OCI-LY1 (cell line): ENCODE results near the gene SLC22A23.

ENCODE experiments used
- H2AFZ ChIP-seq: fragments of 200-600 bp; sonication (generic), shearing (Covaris generic); 2 replicates; pipeline ENCODE4 v1.6.0; 2014; ENCODE audit warnings: antibody characterized with exemption, mild to moderate bottlenecking, low read length
- H3F3A ChIP-seq: fragments of 200-600 bp; sonication (generic), shearing (Covaris generic); 2 replicates; pipeline ENCODE4 v1.6.0; 2014; ENCODE audit warnings: mild to moderate bottlenecking, antibody characterized with exemption, low read length, moderate library complexity; ENCODE audit not compliant: insufficient read depth
- H3K27ac ChIP-seq: fragments of 200-600 bp; sonication (generic); 2 replicates; pipeline ENCODE4 v1.5.1; 2014; ENCODE audit warnings: low read length, mixed run types, mild to moderate bottlenecking, low read depth; ENCODE audit not compliant: poor library complexity, severe bottlenecking
- H3K27me3 ChIP-seq: fragments of 200-600 bp; sonication (generic); 2 replicates; pipeline ENCODE4 v1.6.0; 2014; ENCODE audit warnings: antibody characterized with exemption, mild to moderate bottlenecking, low read length, moderate library complexity; ENCODE audit not compliant: insufficient read depth
- H3K36me3 ChIP-seq: fragments of 200-600 bp; sonication (generic); 2 replicates; pipeline ENCODE4 v1.6.1; 2014; ENCODE audit warnings: mild to moderate bottlenecking, antibody characterized with exemption, low read length, moderate library complexity, mixed read lengths; ENCODE audit not compliant: insufficient read depth
- H3K4me1 ChIP-seq: fragments of 200-600 bp; sonication (generic); 2 replicates; pipeline ENCODE4 v1.5.1; 2014; ENCODE audit warnings: mild to moderate bottlenecking, low read length, moderate library complexity; ENCODE audit not compliant: insufficient read depth, severe bottlenecking
- H3K4me2 ChIP-seq: fragments of 200-600 bp; sonication (generic), shearing (Covaris generic); 2 replicates; pipeline ENCODE4 v1.6.1; 2014; ENCODE audit warnings: low read length
- H3K4me3 ChIP-seq: fragments of 200-600 bp; sonication (generic); 2 replicates; pipeline ENCODE4 v1.5.1; 2014; ENCODE audit warnings: low read length, low read depth, mild to moderate bottlenecking, mixed read lengths; ENCODE audit not compliant: poor library complexity, severe bottlenecking
- H3K79me2 ChIP-seq: fragments of 200-600 bp; shearing (Covaris generic); 2 replicates; pipeline ENCODE4 v1.6.1; 2016; ENCODE audit warnings: mixed run types, low read length, mixed read lengths; ENCODE audit not compliant: insufficient read depth
- H3K9ac ChIP-seq: fragments of 200-600 bp; sonication (generic), shearing (Covaris generic); 2 replicates; pipeline ENCODE4 v1.6.1; 2014; ENCODE audit warnings: mild to moderate bottlenecking, low read length, mixed read lengths
- H3K9me2 ChIP-seq: fragments of 200-600 bp; sonication (generic), shearing (Covaris generic); 2 replicates; pipeline ENCODE4 v1.6.1; 2014; ENCODE audit warnings: low read depth, mild to moderate bottlenecking, low read length, mixed read lengths
- H3K9me3 ChIP-seq: fragments of 200-600 bp; shearing (Covaris generic); 2 replicates; pipeline ENCODE4 v1.6.1; 2014; ENCODE audit warnings: low read length, mixed read lengths
- H4K20me1 ChIP-seq: fragments of 200-600 bp; sonication (generic), shearing (Covaris generic); 2 replicates; pipeline ENCODE4 v1.6.0; 2016; ENCODE audit warnings: mild to moderate bottlenecking, low read length; ENCODE audit not compliant: insufficient read depth
- EZH2 ChIP-seq: fragments of 200-600 bp; sonication (generic), shearing (Covaris generic); IDR thresholded peaks from 2 replicates; pipeline ENCODE4 v1.8.0; 2017; ENCODE audit warnings: borderline replicate concordance, mixed run types, mild to moderate bottlenecking, antibody characterized with exemption, low read length, moderate library complexity, mixed read lengths
- TF ChIP-seq, protein P1 (sequence below): fragments of 200-600 bp; sonication (generic), shearing (Covaris generic); IDR thresholded peaks from 2 replicates; pipeline ENCODE4 v1.5.1; 2017; ENCODE audit warnings: mild to moderate bottlenecking, antibody characterized with exemption, low read length, moderate library complexity, mixed read lengths

Gene SLC22A23

DNA sequence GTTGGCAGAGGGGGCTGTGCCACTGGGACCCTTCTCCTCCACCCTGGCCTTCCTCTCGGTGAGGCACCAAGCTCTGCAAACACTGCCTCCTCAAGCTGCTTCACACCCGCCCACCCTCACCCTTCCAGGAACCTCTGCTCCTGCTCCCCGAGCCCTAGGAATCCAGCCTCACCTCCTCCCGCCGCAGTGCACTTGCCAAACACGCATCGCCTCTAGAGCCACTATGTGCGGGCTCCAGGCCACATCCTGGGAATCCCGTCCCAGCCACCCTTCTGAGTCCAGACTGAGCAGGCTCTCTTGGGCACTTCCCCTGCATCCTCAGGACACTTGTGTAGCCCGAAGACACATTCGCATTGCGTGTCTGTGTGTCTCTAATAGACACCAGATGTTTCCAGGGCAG, 179.6 kb downstream of the SLC22A23 start:
- Histone ChIP-seq H3F3A (no peaks in the 10 kb centered on the region), H3K4me3 (no peak overlapping the region), H3K4me1 (no peaks in the 10 kb centered on the region), H3K9ac (no peak overlapping the region), H3K36me3 (peaks cover 11% of the 10 kb centered on the region), H3K27me3 (no peaks in the 10 kb centered on the region), H3K9me2 (no peaks in the 10 kb centered on the region), H3K27ac (no peak overlapping the region), H3K79me2 (no peaks in the 10 kb centered on the region), H4K20me1 (no peaks in the 10 kb centered on the region), H3K9me3 (no peaks in the 10 kb centered on the region), H3K4me2 (no peak overlapping the region), H2AFZ (no peak overlapping the region)
- TF ChIP-seq EZH2 = no peak
- TF ChIP-seq, protein P1, sequence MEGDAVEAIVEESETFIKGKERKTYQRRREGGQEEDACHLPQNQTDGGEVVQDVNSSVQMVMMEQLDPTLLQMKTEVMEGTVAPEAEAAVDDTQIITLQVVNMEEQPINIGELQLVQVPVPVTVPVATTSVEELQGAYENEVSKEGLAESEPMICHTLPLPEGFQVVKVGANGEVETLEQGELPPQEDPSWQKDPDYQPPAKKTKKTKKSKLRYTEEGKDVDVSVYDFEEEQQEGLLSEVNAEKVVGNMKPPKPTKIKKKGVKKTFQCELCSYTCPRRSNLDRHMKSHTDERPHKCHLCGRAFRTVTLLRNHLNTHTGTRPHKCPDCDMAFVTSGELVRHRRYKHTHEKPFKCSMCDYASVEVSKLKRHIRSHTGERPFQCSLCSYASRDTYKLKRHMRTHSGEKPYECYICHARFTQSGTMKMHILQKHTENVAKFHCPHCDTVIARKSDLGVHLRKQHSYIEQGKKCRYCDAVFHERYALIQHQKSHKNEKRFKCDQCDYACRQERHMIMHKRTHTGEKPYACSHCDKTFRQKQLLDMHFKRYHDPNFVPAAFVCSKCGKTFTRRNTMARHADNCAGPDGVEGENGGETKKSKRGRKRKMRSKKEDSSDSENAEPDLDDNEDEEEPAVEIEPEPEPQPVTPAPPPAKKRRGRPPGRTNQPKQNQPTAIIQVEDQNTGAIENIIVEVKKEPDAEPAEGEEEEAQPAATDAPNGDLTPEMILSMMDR = no peak

DNA sequence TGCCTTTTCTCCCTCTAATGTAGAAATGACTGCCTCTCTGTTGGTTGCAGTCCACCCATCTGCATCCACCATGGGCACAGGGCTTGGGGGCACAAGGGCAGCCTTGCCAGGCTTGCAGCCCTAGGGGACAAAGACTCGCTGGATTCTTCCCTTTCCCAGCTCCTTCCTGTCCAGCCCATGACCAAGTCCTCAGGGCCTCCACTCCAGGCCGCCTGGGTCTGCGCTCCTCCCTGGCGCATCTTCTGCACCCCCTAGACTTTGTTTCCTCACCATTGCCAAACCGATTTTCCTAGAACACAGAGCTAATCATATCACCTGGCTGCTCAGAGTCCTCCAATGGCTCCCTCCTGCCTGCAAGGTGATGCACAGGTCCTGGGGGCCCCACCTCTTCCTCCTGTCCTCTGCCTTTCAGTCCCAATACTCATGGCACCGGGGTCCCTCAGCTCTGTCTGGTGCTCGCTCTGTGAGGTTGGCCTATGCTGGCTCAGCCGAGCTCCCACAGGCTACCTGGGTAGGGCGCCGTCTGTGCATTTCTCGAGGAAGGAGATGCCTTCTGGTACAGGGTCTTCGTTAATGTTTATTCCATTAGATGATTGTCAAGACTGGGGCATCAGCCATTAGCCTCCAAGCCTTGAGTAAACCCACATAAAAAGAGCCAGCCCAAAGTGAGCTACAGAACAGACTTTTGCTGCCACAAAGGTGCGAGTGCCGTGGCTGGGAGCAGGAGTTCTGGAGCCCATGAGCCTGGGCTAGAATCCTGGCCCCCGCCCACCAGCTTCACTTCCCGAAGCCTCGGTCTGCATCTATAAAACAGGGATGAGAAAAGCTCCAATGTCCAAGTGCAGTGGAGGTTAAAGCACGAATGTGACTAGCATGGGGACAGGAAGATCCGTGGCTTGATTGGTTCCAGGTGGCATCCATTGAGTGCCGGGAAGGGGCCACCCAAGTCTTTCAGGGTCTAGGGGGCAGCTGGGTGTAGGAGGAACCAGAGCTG, 180.4 kb downstream of the SLC22A23 start:
- H3K4me1 ChIP-seq = no peaks in the 10 kb centered on the region
- no peak for TF ChIP-seq EZH2
- TF ChIP-seq, protein P1 = no peak
- peaks cover 19% of the 10 kb centered on the region for H3K36me3 ChIP-seq
- no peaks in the 10 kb centered on the region for H3K9me3 ChIP-seq
- H3K4me2 ChIP-seq = no peak overlapping the region
- no peak overlapping the region for H2AFZ ChIP-seq
- H3K27ac ChIP-seq = no peak overlapping the region
- H3F3A ChIP-seq = no peaks in the 10 kb centered on the region
- H3K9me2 ChIP-seq = no peaks in the 10 kb centered on the region
- no peak overlapping the region for H3K9ac ChIP-seq
- H3K4me3 ChIP-seq = no peak overlapping the region
- H3K79me2 ChIP-seq = no peaks in the 10 kb centered on the region
- no peaks in the 10 kb centered on the region for H4K20me1 ChIP-seq
- H3K27me3 ChIP-seq = no peaks in the 10 kb centered on the region

DNA sequence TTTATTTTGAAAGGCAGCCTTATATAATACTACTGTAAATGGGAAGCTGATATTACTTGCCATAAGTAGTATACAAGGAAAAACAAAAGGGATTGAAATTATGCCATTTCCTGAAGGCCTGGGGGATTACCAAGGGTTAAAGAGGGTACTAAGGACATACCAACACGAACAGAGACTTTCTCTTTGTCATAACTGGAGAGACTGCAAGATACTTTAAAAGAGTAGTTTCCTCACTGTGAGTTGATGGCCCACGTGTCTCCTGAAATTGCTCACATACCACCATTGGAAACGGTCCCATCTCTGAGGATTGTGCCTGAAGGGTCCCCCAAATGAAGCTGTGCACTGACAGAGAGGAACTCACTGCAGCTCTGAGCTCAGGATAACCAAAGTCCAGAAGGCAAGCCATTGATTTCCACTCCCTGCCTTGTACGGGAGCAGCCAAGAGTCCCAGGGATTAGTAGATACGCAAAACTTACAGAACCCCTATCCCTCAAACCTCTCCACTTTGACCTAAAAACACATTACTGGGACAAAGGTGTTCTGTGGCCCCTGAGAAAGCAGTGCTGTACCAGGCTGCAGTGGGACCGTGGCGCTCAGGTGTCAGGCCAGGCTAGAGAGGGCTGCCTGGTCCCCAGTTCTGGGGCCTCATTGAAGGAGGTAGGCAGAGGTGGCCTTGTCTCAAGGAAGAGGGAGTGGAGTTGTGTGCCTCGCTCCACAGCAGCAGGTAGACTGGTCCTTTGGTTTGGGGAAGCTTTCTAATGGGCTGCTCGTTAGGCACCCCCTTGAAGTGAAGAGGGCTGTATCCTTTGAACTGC, 182.9 kb downstream of the SLC22A23 start:
- Histone ChIP-seq H3K9ac (no peak overlapping the region), H3K79me2 (no peaks in the 10 kb centered on the region), H3K9me2 (no peaks in the 10 kb centered on the region), H2AFZ (no peak overlapping the region), H3K9me3 (no peaks in the 10 kb centered on the region), H3K4me1 (no peaks in the 10 kb centered on the region), H3K27ac (no peak overlapping the region), H3K4me3 (no peak overlapping the region), H3K4me2 (no peak overlapping the region), H4K20me1 (no peaks in the 10 kb centered on the region), H3F3A (no peaks in the 10 kb centered on the region), H3K27me3 (no peaks in the 10 kb centered on the region), H3K36me3 (peaks cover 44% of the 10 kb centered on the region)
- no peak for TF ChIP-seq EZH2
- TF ChIP-seq, protein P1 = no peak
